ENCODE results near the gene SLC30A10. TPM values are rescaled to one million over a fixed set of nuclear protein-coding genes. Genes with fewer than 3 reads are reported as not detected.

SLC30A10 gene
- total RNA-seq, 6 donors from 2014 or later = not detected

DNA sequence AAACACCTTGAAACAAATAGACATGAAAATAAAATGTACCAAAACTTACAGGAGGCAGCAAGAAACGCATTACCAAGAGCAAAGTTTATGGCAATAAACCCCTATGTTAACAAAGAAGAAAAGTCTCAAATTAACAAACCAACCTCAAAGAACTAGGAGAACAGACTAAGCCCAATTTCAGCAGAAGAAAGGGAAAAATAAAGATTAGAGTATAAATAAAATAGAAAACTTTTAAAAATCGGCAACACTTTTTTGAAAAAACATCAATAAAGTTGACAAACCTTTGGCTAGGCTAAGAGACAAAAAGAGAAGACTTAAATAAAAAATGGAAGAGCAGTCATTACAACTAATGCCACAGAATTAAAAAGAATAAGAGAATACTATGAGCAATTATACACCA is 42.7 kb downstream of the SLC30A10 start:
- ATAC-seq (ENCODE audit: low FRiP score in 2 of 2) = no peak
- H3K4me1 ChIP-seq = no peaks in the 10 kb centered on the region
- DNase-seq = no peak
- H3K9me3 ChIP-seq = no peaks in the 10 kb centered on the region
- no peak overlapping the region for H3K4me3 ChIP-seq
- WGBS, 2 donors = 90 to 96% methylated on average over 2 of the region's 2 CpGs
- no peak for TF ChIP-seq POLR2A (IDR thresholded peaks at IDR 0.05)
- TF ChIP-seq, protein P1, sequence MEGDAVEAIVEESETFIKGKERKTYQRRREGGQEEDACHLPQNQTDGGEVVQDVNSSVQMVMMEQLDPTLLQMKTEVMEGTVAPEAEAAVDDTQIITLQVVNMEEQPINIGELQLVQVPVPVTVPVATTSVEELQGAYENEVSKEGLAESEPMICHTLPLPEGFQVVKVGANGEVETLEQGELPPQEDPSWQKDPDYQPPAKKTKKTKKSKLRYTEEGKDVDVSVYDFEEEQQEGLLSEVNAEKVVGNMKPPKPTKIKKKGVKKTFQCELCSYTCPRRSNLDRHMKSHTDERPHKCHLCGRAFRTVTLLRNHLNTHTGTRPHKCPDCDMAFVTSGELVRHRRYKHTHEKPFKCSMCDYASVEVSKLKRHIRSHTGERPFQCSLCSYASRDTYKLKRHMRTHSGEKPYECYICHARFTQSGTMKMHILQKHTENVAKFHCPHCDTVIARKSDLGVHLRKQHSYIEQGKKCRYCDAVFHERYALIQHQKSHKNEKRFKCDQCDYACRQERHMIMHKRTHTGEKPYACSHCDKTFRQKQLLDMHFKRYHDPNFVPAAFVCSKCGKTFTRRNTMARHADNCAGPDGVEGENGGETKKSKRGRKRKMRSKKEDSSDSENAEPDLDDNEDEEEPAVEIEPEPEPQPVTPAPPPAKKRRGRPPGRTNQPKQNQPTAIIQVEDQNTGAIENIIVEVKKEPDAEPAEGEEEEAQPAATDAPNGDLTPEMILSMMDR (IDR thresholded peaks at IDR 0.05) = no peak
- TF ChIP-seq POLR2AphosphoS5 (IDR thresholded peaks at IDR 0.05) = no peak
- no peak for TF ChIP-seq EP300 (IDR thresholded peaks at IDR 0.05)
- H3K36me3 ChIP-seq = no peaks in the 10 kb centered on the region
- no peak overlapping the region for H3K27ac ChIP-seq
- H3K27me3 ChIP-seq = no peaks in the 10 kb centered on the region

DNA sequence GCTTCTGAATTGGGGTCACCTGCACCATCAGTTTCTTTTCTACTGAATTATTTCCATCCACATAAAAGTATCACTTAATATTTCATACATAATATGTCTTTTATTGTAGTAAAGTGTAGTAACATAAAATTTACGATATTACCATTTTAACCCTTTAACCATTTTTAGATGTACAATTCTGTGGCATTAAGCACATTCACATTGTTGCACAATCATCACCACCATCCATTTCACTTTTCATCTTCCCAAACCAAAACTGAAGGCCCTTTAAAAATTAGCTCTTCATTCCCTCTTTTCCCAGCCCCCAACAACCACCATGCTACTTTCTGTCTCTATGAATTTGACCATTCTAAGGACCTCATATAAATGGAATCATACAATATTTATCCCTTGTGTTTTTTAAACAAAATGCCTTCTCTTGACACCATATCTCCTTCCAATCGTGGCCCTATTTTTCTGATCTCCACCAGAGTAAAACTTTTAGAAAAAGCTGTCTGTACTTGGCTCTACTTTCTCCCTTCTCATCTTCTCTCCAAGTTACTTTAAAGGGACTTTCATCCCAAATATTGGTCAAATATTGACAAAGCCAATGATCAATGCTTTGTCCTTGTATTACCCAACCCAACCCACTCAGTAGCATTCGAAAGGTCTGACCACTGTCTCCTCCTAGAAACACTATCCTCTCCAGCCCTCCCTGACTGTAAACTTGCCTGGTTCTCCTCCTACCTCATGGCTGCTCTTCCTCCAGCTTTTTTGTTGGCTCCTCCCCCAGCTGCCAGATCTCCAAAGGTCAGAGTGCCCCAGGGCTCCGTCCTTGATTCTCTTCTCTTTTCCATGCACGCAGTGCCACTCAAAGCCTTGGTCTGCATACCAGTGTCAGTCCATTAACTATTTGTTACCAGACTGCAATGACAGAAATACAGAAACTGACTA is 44.7 kb downstream of the SLC30A10 start:
- H3K4me3 ChIP-seq = no peak overlapping the region
- TF ChIP-seq EP300 (IDR thresholded peaks at IDR 0.05) (no peak), POLR2AphosphoS5 (IDR thresholded peaks at IDR 0.05) (no peak), POLR2A (IDR thresholded peaks at IDR 0.05) (no peak)
- TF ChIP-seq, protein P1 (IDR thresholded peaks at IDR 0.05) = no peak
- H3K4me1 ChIP-seq = no peaks in the 10 kb centered on the region
- H3K9me3 ChIP-seq = no peaks in the 10 kb centered on the region
- H3K27me3 ChIP-seq = no peaks in the 10 kb centered on the region
- no peak for DNase-seq
- H3K27ac ChIP-seq = no peak overlapping the region
- ATAC-seq (ENCODE audit: low FRiP score in 2 of 2) = no peak
- 60 to 62% methylated on average over 5 of the region's 5 CpGs for WGBS, 2 donors
- H3K36me3 ChIP-seq = no peaks in the 10 kb centered on the region

DNA sequence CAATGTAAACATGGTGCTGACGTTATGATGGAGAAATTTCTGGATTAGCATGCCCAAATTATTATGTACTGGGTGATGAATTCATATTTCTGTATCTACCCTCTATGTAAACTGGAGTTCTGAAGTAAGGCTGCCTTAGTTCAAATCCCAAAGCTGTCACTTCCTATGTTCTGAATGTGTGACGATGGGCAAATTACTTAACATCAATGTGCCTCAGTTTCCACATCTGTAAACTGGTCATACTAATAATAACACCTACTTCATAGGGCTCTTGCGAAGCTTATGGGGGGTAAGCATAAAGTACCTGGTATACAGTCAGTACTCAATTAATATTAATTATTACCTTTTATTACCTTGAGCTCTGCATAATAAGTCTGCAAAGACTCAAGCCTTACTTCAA is 45.6 kb downstream of the SLC30A10 start:
- 65 to 76% methylated on average over 3 of the region's 3 CpGs for WGBS, 2 donors
- TF ChIP-seq POLR2A (IDR thresholded peaks at IDR 0.05) = no peak
- no peak for TF ChIP-seq EP300 (IDR thresholded peaks at IDR 0.05)
- no peak for TF ChIP-seq POLR2AphosphoS5 (IDR thresholded peaks at IDR 0.05)
- TF ChIP-seq, protein P1 (IDR thresholded peaks at IDR 0.05) = no peak

DNA sequence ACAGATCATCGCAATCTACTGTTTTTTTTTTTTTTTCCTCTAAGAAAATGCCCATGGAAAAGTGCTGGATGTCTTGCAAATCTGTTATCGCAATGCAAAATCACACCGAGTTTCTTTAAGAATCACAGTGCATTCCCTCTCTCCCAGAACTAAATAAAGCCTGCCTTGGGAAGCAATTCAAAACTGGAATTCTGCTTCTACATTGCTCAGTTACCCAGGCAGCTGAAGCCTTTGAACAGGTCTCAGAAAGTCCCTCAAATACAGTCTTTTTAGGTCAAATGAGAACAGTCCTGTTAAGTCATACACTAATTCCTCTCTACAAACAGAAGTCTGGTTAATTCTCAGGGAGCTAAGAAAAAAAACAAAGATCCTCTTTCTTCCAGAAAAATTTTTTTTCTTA is 46.3 kb downstream of the SLC30A10 start:
- Histone ChIP-seq H3K9me3 (no peaks in the 10 kb centered on the region), H3K27me3 (no peaks in the 10 kb centered on the region), H3K4me1 (no peaks in the 10 kb centered on the region), H3K27ac (no peak overlapping the region), H3K4me3 (no peak overlapping the region), H3K36me3 (no peaks in the 10 kb centered on the region)
- TF ChIP-seq POLR2AphosphoS5 (IDR thresholded peaks at IDR 0.05) = no peak
- TF ChIP-seq, protein P1 (IDR thresholded peaks at IDR 0.05) = no peak
- no peak for TF ChIP-seq POLR2A (IDR thresholded peaks at IDR 0.05)
- TF ChIP-seq EP300 (IDR thresholded peaks at IDR 0.05) = no peak
- WGBS, 2 donors = 69 to 81% methylated on average over 3 of the region's 3 CpGs
- ATAC-seq (ENCODE audit: low FRiP score in 2 of 2) (no peak), DNase-seq (no peak)

More for the DNA sequence above, 45.6 kb downstream of the SLC30A10 start:
- Histone ChIP-seq H3K27me3 (no peaks in the 10 kb centered on the region), H3K4me1 (no peaks in the 10 kb centered on the region), H3K9me3 (no peaks in the 10 kb centered on the region), H3K27ac (no peak overlapping the region), H3K4me3 (no peak overlapping the region), H3K36me3 (no peaks in the 10 kb centered on the region)
- ATAC-seq (ENCODE audit: low FRiP score in 2 of 2) (no peak), DNase-seq (no peak)

Measured in upper lobe of left lung (tissue), 6 donors.